Stimulated activated naive CD4-positive, alpha-beta T cell treated with Interleukin-2 at 50 U/mL for 16 hours (primary cell): ENCODE measurements around the gene RBBP5.

Experiments
- DNase-seq: peaks from one replicate; lab custom pipeline; 2025; lab: John Stamatoyannopoulos, UW

RBBP5 gene

GRCh38 chr1:205129447-205130029 is 7.8 kb upstream of the RBBP5 start:
- DNase-seq, result no peak

DNA sequence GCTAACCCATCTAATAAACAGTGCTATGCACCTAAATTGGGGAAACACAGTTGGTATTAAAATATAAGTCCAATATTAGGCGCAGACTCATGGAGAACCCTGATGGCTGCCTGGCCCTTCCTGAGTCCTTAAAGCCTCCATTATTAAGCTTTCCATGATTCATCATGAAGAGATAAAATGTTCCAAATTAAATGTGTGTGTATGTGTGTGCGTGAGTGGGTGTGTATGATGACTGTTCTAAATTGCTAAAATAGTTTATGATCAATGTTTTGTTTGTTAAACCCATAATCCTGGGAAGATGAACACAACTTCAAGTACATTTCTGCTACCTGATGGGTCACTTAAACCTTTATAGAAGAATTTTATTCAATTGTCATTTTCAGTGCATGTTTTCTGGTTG is 6.3 kb upstream of the RBBP5 start:
- no peak for DNase-seq

DNA sequence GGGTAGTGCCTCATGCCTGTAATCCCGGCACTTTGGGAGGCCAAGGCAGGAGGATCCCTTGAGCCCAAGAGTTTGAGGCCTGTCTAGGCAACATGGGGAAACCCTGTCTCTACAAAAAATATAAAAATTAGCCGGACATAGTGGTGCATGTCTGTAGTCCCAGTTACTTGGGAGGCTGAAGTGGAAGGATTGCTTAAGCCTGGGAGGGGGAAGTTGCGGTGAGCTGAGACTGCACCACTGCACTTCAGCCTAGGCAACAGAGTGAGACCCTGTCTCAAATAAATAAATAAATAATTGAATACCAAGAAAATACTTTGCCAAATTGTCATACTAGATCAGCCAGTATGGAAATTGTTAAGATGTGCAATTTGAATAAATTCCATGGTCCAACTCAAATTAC is 5.9 kb upstream of the RBBP5 start:
- DNase-seq, result no peak

DNA sequence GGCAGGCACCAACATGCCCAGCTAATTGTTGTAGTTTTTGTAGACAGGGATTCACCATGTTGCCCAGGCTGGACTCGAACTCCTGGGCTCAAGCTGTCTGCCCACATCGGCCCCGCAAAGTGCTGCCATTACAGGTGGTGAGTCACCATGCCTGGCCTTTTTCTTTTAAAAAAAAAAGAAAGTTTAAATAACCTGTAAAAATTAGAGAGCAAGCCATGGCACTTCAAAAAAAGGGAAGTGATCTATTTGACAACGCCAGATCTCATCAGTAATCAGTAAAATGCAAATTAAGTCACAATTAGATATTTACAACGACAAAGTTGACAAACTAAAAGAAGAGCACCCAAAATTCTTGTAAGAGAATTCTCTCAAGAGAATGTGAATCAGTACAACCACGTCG is 2.9 kb upstream of the RBBP5 start:
- no peak for DNase-seq

DNA sequence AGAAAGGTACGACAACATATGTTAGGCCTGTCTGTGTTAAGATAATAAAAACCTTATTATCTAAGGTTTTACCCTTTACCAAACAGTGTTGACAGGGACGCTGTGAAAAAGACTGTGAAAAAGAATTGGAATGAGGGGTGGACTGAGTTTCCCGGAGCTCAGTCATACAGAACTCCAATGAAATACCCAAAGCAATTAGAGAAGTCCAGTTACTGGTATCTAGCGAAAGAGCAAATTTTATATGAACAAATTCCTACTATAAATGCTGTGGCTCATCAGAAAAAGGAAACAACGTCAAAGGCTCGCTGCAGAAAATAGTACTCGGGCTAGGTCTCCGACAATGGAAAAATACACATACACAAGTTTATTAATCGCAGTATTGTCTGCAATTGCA is 708 bp upstream of the RBBP5 start:
- DNase-seq, result no peak

GRCh38 chr1:205118752-205119151 is 3.0 kb downstream of the RBBP5 start:
- DNase-seq, result no peak

- no peak for DNase-seq
Measured at GRCh38 chr1:205111354-205111753, 10.4 kb downstream of the RBBP5 start.

- DNase-seq, result no peak
Measured at GRCh38 chr1:205109711-205110110, 12.1 kb downstream of the RBBP5 start.

DNA sequence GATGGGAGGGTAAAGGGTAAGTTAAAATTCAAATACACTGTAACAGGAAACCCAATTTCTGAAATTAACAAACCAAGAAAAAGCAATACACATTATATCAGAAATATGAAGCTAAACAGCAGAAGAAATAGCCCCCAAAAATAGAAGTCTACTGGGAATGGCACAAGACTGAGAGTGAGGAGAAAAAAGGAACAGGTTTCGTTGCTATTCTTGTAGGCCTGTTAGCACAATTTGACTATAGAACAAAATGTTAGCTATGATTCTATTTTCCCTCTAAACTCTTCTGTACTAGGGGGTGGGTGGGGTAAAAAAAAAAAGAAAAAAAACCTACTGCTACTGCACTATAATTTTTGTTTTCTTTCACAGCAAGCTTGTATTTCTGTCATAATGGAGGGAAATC is 12.5 kb downstream of the RBBP5 start:
- DNase-seq, result no peak

DNA sequence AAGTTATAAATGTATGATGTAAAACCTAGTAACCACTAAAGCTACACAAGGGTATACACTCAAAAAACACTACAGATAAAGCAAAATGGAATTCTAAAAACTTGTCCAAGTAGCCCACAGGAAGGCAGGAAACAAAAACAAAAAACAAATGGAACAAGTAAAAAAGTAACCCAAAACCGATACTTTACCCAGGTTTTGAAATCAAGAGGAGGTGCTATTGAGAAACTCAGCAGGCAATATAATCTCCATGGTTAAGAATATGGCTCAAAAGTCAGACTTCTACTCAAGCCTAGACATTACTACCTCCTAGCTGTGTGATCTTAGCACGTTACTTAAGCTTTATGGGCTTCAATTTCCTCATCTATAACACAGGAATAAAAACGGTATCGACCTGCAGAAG is 13.3 kb downstream of the RBBP5 start:
- DNase-seq, result no peak

GRCh38 chr1:205107327-205107726 is 14.5 kb downstream of the RBBP5 start:
- no peak for DNase-seq

DNA sequence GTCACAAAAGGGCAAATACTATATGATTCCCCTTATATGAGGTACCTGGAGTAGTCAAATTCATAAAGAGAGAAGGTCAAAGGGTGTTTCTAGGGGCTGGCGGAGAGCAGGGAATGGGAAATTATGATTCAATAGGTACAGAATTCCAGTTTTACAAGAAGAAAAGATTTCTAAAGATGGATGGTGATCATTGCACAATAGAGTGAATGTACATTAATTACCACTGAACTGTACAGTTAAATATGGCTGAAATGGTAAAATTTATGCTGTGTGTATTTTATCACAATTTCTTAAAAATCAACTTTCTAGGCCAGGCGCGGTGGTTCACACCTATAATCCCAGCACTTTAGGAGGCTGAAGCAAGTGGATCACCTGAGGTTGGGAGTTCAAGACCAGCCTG is 19.4 kb downstream of the RBBP5 start:
- no peak for DNase-seq

GRCh38 chr1:205098242-205098641 is 23.5 kb downstream of the RBBP5 start:
- DNase-seq, result no peak

GRCh38 chr1:205095422-205095821 is 26.4 kb downstream of the RBBP5 start:
- no peak for DNase-seq

GRCh38 chr1:205091043-205091740 is 30.6 kb downstream of the RBBP5 start:
- DNase-seq, result no peak

GRCh38 chr1:205088341-205088740 is 33.4 kb downstream of the RBBP5 start:
- DNase-seq, result no peak

- DNase-seq, result no peak
Measured at GRCh38 chr1:205084360-205084759, 37.4 kb downstream of the RBBP5 start, which contains the start of gene TMEM81. Gene TMEM81 (minus strand): TSS chr1:205084460. CDS start chr1:205084320, 140 bp downstream.

- no peak for DNase-seq
Measured at GRCh38 chr1:205082431-205082830, 39.3 kb downstream of the RBBP5 start.

- no peak for DNase-seq
Measured at GRCh38 chr1:205077934-205078311, 43.9 kb downstream of the RBBP5 start.

DNA sequence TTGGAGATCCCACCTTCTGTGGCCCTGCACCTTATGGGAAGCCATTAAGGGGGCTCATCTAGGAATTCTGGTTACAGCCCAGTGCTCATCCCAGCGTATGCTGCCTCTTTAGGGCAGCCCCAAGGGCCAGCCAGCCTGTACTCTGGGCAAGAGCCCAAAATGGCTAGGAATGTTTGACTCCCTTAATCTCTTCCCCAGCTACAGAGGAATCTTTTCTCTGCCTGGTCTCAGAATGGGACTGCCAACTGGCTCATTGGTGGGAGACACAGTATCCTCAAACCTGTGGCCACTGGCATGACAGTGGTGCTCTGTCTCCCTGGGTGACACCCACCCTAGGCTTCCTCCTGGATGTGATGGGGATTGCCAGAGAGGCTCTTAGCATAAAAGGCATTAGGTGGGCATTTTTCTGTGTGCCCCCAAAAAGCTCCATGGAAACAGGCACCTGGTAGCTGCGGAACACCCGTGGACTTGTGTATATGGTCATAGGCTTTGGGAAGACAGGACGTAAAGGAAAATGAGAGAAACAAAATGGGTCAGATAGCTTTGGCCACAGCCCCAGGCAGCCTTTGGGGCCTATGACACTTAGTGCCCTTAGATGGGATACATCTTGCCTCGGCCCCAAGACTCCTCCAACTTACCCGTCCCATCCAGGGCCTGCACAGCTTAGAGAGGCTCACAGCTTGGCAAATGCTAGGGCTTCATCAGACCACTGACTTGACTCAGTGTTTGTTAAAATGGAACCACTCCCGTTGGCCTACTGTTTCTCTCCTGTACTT is 44.4 kb downstream of the RBBP5 start:
- no peak for DNase-seq

DNA sequence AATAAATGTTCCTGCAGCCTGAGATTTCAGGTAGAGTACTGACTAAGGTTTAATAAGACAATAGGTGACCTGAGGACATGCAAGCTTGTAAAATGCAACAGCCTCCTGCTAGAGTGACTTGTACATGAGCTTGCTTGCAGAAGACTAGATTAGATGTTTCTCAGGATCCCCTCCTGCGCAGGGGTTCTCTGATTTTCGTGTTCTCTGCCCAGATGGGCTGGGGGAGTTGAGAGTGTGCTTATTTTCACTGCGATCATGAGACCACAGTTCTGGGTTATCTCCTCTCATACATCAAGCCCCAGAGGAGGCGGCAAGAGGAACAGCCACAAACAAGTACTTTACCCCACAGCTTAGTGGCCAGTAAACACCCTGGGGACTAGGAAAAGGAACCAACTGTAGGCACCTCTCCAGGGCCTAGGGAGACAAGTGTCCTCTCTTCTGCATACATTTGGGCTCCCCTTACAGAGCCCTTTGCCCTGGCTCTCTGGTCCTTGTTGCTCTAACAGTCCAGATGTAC is 45.5 kb downstream of the RBBP5 start:
- no peak for DNase-seq

DNA sequence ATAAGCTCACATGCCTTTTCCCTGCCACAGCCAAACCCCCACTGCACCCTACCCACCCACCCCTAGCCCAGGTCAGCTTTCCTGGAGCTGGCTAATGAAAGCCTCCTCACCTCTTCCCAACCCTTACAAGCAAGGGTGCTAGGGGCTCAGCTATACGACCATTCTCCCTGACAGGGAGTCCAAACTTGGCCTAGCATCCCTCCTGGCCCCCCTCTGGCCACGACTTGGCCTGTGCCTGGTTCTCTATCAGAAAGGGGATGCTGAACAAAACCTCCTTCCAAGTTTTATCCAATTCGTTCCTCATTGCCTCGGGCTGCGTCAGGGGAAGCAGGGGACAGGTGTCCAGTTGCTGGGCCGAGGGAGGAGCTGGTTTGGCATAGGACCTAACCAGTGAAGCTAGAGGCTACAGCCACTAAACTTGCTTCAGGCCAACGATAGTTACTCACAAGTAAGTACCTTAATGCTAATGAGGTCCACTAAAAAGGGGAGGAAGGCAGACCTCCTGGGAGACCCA is 46.1 kb downstream of the RBBP5 start:
- DNase-seq, result no peak

DNA sequence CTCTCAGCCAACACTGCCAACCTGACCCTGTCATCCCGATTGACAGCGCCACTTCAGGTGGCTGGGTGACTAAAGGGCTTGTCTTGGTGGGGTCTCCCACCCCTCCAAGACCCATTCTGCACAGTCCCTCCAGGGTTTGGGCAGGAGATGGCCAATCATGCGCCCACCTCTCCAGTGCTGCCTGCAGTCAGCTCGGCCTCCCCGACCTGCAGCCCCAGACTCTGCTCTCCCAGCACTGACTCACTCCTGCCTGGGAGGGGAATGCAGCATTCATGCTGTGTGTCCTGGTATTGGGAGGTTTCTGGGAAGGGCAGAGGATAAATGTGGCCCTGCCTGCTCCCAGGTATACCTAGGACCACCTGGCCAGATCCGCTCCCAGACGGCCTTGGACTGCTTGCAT is 47.3 kb downstream of the RBBP5 start:
- DNase-seq, result no peak
